SK-N-SH (cell line): ENCODE results near the gene SLC52A3. TPM values are rescaled to one million over a fixed set of nuclear protein-coding genes. Genes with fewer than 3 reads are reported as not detected.

ENCODE experiments used
- CTCF ChIA-PET: fragments of 300-600, 350-600 bp; formaldehyde crosslinking; extraction: SDS; loops from one replicate; lab custom pipeline; 2021; lab: Yijun Ruan, JAX
- POLR2A ChIA-PET: fragments of 350-600 bp; sonication (Branson Sonifier 250); formaldehyde crosslinking; extraction: SDS; loops from one replicate; lab custom pipeline; 2020; ENCODE audit warnings: antibody characterized with exemption, inconsistent platforms; lab: Yijun Ruan, JAX
- DNase-seq: peaks from one replicate; pipeline ENCODE4 v3.0.0; 2012
- H2AFZ ChIP-seq: fragments of 200-600 bp; sonication (generic); 2 replicates; pipeline ENCODE4 v1.8.1; 2016; ENCODE audit warnings: antibody characterized with exemption, mild to moderate bottlenecking, low read depth
- H3F3A ChIP-seq: fragments of 200-600 bp; sonication (generic); replicated peaks from 2 replicates; pipeline ENCODE3; 2016; ENCODE audit warnings: antibody characterized with exemption, mild to moderate bottlenecking; ENCODE audit not compliant: insufficient read depth
- H3K27ac ChIP-seq, 2 experiments: fragments of 200-500 bp in 1 of 2; fragments of 200-600 bp in 1 of 2; sonication (Bioruptor generic) in 1 of 2; sonication (generic), shearing (Covaris generic) in 1 of 2; 2 replicates each; pipeline versions ENCODE4 v1.5.1 to v1.6.1; 2014 to 2016; ENCODE audit warnings: low read depth in 2 of 2, inconsistent platforms in 1 of 2, low read length in 1 of 2, mild to moderate bottlenecking in 1 of 2, mixed read lengths in 1 of 2
- H3K27me3 ChIP-seq: fragments of 200-600 bp; sonication (generic), shearing (Covaris generic); 2 replicates; pipeline ENCODE4 v1.6.1; 2016; ENCODE audit warnings: mixed run types; ENCODE audit not compliant: insufficient read depth
- H3K36me3 ChIP-seq, 2 experiments: fragments of 200-500 bp in 1 of 2; fragments of 200-600 bp in 1 of 2; sonication (Bioruptor generic) in 1 of 2; sonication (generic) in 1 of 2; replicated peaks in 1 of 2; 2 replicates each; pipeline versions ENCODE3 to v1.5.1; 2014 to 2016; ENCODE audit warnings: low read length in 1 of 2, mild to moderate bottlenecking in 1 of 2; ENCODE audit not compliant: insufficient read depth in 2 of 2, control insufficient read depth in 1 of 2
- H3K4me1 ChIP-seq, 2 experiments: fragments of 200-500 bp in 1 of 2; fragments of 200-600 bp in 1 of 2; sonication (Bioruptor generic) in 1 of 2; sonication (generic), shearing (Covaris generic) in 1 of 2; 2 replicates each; pipeline versions ENCODE4 v1.5.1 to v1.6.1; 2014 to 2016; ENCODE audit warnings: low read depth in 1 of 2, low read length in 1 of 2, mixed run types in 1 of 2; ENCODE audit not compliant: insufficient read depth in 2 of 2, control insufficient read depth in 1 of 2
- H3K4me2 ChIP-seq: fragments of 200-600 bp; sonication (generic), shearing (Covaris generic); 2 replicates; pipeline ENCODE4 v1.6.1; 2017; ENCODE audit warnings: mixed run types
- H3K4me3 ChIP-seq, 2 experiments: fragments of 200-500 bp in 1 of 2; fragments of 200-600 bp in 1 of 2; sonication (Bioruptor generic) in 1 of 2; sonication (generic), shearing (Covaris generic) in 1 of 2; 2 replicates each; pipeline versions ENCODE4 v1.5.1 to v1.8.1; 2014 to 2016; ENCODE audit warnings: low read depth in 2 of 2, inconsistent platforms in 1 of 2, low read length in 1 of 2, mild to moderate bottlenecking in 1 of 2, mixed read lengths in 1 of 2, moderate library complexity in 1 of 2
- H3K79me2 ChIP-seq: fragments of 200-600 bp; sonication (generic); 2 replicates; pipeline ENCODE4 v1.8.1; 2017; ENCODE audit warnings: mild to moderate bottlenecking; ENCODE audit not compliant: insufficient read depth
- H3K9ac ChIP-seq: fragments of 200-600 bp; sonication (generic); 2 replicates; pipeline ENCODE4 v1.6.1; 2017; ENCODE audit warnings: mixed run types
- H3K9me2 ChIP-seq: fragments of 200-600 bp; sonication (generic); 2 replicates; pipeline ENCODE4 v1.6.1; 2017; ENCODE audit warnings: mixed run types
- H3K9me3 ChIP-seq: fragments of 200-600 bp; sonication (generic); 2 replicates; pipeline ENCODE4 v1.6.1; 2017; ENCODE audit warnings: mixed run types, mild to moderate bottlenecking, moderate library complexity
- H4K20me1 ChIP-seq: fragments of 200-600 bp; sonication (generic); 2 replicates; pipeline ENCODE4 v1.6.1; 2017; ENCODE audit warnings: mild to moderate bottlenecking, mixed run types; ENCODE audit not compliant: insufficient read depth
- EZH2phosphoT487 ChIP-seq: fragments of 200-600 bp; sonication (generic); IDR thresholded peaks from 2 replicates; pipeline ENCODE4 v1.6.1; 2017; ENCODE audit warnings: low read depth, mixed run types, mild to moderate bottlenecking, antibody characterized with exemption, moderate library complexity, borderline replicate concordance
- GATA2 ChIP-seq: sonication (generic); formaldehyde crosslinking; IDR thresholded peaks from 2 replicates; pipeline ENCODE4 v1.5.0; 2020; ENCODE audit warnings: mild to moderate bottlenecking, missing genetic modification reagents
- IRF3 ChIP-seq: fragments of 150-350 bp; IDR thresholded peaks from 2 replicates; pipeline ENCODE4 v1.6.1; 2016; ENCODE audit warnings: mild to moderate bottlenecking, low read depth, low read length
- JUND ChIP-seq: IDR thresholded peaks from 2 replicates; pipeline ENCODE4 v1.4.0; 2012
- MAX ChIP-seq: IDR thresholded peaks from 2 replicates; pipeline ENCODE4 v1.4.0; 2012; ENCODE audit warnings: low read depth
- NRF1 ChIP-seq: IDR thresholded peaks from 2 replicates; pipeline ENCODE4 v1.6.1; 2012; ENCODE audit warnings: low read depth, mild to moderate bottlenecking, low read length
- POLR2AphosphoS5 ChIP-seq: IDR thresholded peaks from 2 replicates; pipeline ENCODE4 v1.6.1; 2012; ENCODE audit warnings: low read depth, low read length
- RCOR1 ChIP-seq: fragments of 150-350 bp; IDR thresholded peaks from 2 replicates; pipeline ENCODE4 v1.6.1; 2017; ENCODE audit warnings: antibody characterized with exemption, low read length
- REST ChIP-seq: IDR thresholded peaks from 2 replicates; pipeline ENCODE4 v1.6.1; 2012; ENCODE audit warnings: mild to moderate bottlenecking, low read depth, low read length, moderate library complexity
- YY1 ChIP-seq: IDR thresholded peaks from 2 replicates; pipeline ENCODE4 v1.4.0; 2012; ENCODE audit warnings: low read depth, mild to moderate bottlenecking
- WGBS: methylation state at CpG from one replicate; pipeline ENCODE4 v1.1.6; 2017; ENCODE audit warnings: low lambda C conversion rate; 5-methylcytosine and 5-hydroxymethylcytosine counted together
- polyA plus RNA-seq, 3 experiments: library from polyadenylated mRNA; depleted of rRNA; stranded (reverse); fragments of >200 nt; gene quantifications; 2 replicates each; pipeline ENCODE4 v1.2.3, GENCODE V29; 2012
- TF ChIP-seq, protein P1 (sequence below): fragments of 150-350 bp; IDR thresholded peaks from 2 replicates; pipeline ENCODE4 v1.6.1; 2017; ENCODE audit warnings: antibody characterized with exemption, low read length, low read depth, borderline replicate concordance
- TF ChIP-seq, protein P2 (sequence below): IDR thresholded peaks from 2 replicates; pipeline ENCODE4 v1.4.0; 2012; ENCODE audit warnings: low read depth, borderline replicate concordance

The SLC52A3 gene
- polyA plus RNA-seq, 1 of the 3 experiments (the other 2 are of a cell fraction), result not detected

GRCh38 chr20:751761-752160, 16.5 kb downstream of the SLC52A3 start (continued):
- TF ChIP-seq, protein P1, sequence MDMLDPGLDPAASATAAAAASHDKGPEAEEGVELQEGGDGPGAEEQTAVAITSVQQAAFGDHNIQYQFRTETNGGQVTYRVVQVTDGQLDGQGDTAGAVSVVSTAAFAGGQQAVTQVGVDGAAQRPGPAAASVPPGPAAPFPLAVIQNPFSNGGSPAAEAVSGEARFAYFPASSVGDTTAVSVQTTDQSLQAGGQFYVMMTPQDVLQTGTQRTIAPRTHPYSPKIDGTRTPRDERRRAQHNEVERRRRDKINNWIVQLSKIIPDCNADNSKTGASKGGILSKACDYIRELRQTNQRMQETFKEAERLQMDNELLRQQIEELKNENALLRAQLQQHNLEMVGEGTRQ, result no peak
- TF ChIP-seq POLR2AphosphoS5, result no peak

- TF ChIP-seq JUND (no peak), IRF3 (no peak), REST (no peak), MAX (no peak), YY1 (no peak), NRF1 (no peak), GATA2 (CRISPR knock-in tag) (no peak), EZH2phosphoT487 (no peak), RCOR1 (no peak)
- TF ChIP-seq, protein P2, sequence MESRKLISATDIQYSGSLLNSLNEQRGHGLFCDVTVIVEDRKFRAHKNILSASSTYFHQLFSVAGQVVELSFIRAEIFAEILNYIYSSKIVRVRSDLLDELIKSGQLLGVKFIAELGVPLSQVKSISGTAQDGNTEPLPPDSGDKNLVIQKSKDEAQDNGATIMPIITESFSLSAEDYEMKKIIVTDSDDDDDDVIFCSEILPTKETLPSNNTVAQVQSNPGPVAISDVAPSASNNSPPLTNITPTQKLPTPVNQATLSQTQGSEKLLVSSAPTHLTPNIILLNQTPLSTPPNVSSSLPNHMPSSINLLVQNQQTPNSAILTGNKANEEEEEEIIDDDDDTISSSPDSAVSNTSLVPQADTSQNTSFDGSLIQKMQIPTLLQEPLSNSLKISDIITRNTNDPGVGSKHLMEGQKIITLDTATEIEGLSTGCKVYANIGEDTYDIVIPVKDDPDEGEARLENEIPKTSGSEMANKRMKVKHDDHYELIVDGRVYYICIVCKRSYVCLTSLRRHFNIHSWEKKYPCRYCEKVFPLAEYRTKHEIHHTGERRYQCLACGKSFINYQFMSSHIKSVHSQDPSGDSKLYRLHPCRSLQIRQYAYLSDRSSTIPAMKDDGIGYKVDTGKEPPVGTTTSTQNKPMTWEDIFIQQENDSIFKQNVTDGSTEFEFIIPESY, result no peak
- TF ChIP-seq, all 33 proteins: peak for 0
- no peaks in the 10 kb centered on the region for H3K9me2 ChIP-seq
- POLR2A ChIA-PET, result no interaction called here
- no peaks in the 10 kb centered on the region for H3F3A ChIP-seq
- DNase-seq, result no peak
- H3K4me1 ChIP-seq, result no peaks in the 10 kb centered on the region
- WGBS, result 54% methylated on average over 3 of the region's 3 CpGs
- H3K9me3 ChIP-seq, result no peaks in the 10 kb centered on the region
- H3K79me2 ChIP-seq, result no peaks in the 10 kb centered on the region
- no peaks in the 10 kb centered on the region; the same call in 1 of the 2 replicates for H3K27me3 ChIP-seq
- no peaks in the 10 kb centered on the region for H4K20me1 ChIP-seq
- H2AFZ ChIP-seq, result no peak overlapping the region
- no peak overlapping the region for H3K27ac ChIP-seq
- H3K36me3 ChIP-seq, result peaks cover 0 to 4% of the 10 kb centered on the region in 2 experiments
- H3K4me2 ChIP-seq, result no peak overlapping the region
- CTCF ChIA-PET, result interaction anchor here (3.2 to 4.2 kb wide), 2 partner anchors 10 to 12 kb away, joined by 14 to 21 read pairs; no protein-coding TSS in a partner anchor
- H3K9ac ChIP-seq, result no peak overlapping the region
- H3K4me3 ChIP-seq, result no peak overlapping the region
These were observed 17.5 kb downstream of the SLC52A3 start for GRCh38 chr20:750801-751200.
